Heart left ventricle (tissue), 16 donors: ENCODE measurements around the gene TFAP2D. TPM values are rescaled to one million over a fixed set of nuclear protein-coding genes. Genes with fewer than 3 reads are reported as not detected.
A peak's percentile ranks its signal among the peaks of the same experiment; 100 is the strongest.

Experiments used
- ATAC-seq, 4 donors: fragments of 200-7000 bp; cut with Tn5 transposase; one replicate each; pipeline ENCODE4 v1.9.1; 2020 to 2022; ENCODE audit warnings: moderate library complexity in 4 of 4, mild to moderate bottlenecking in 3 of 4, moderate number of reproducible peaks in 1 of 4
- DNase-seq, 5 donors: peaks; one replicate each; pipeline ENCODE4 v3.0.0-alpha.2; 2020
- H3K27ac ChIP-seq, 12 donors: fragments of 200-600 bp; sonication (generic) in 4 of 12; one replicate each; pipeline versions ENCODE4 v1.5.0 to v1.8.0; 2016 to 2022; ENCODE audit warnings: mild to moderate bottlenecking in 2 of 12
- H3K27me3 ChIP-seq, 9 donors: fragments of 200-600 bp; sonication (generic) in 2 of 9; one replicate each; pipeline versions ENCODE4 v1.5.1 to v1.8.0; 2016 to 2022; ENCODE audit warnings: mild to moderate bottlenecking in 3 of 9
- H3K36me3 ChIP-seq, 9 donors: fragments of 200-600 bp; sonication (generic) in 2 of 9; one replicate each; pipeline versions ENCODE4 v1.5.0 to v1.8.0; 2018 to 2022; ENCODE audit warnings: mild to moderate bottlenecking in 2 of 9
- H3K4me1 ChIP-seq, 12 donors: fragments of 200-600 bp; sonication (generic) in 4 of 12; one replicate each; pipeline versions ENCODE4 v1.5.0 to v1.8.0; 2016 to 2022; ENCODE audit warnings: mild to moderate bottlenecking in 3 of 12
- H3K4me3 ChIP-seq, 12 donors: fragments of 200-600 bp; sonication (generic) in 4 of 12; one replicate each; pipeline versions ENCODE4 v1.5.0 to v1.8.0; 2017 to 2022; ENCODE audit warnings: mild to moderate bottlenecking in 9 of 12, moderate library complexity in 4 of 12
- H3K9me3 ChIP-seq, 12 donors: fragments of 200-600 bp; sonication (generic) in 4 of 12; one replicate each; pipeline versions ENCODE4 v1.5.0 to v1.8.0; 2016 to 2022; ENCODE audit warnings: mild to moderate bottlenecking in 1 of 12
- POLR2A ChIP-seq, 2 donors: fragments of 450-650 bp; IDR thresholded peaks; one replicate each; pipeline ENCODE4 v1.6.1; 2017; ENCODE audit warnings: antibody characterized with exemption in 2 of 2, mild to moderate bottlenecking in 2 of 2, moderate library complexity in 2 of 2
- WGBS, 4 donors: extraction: QIAGEN DNeasy Blood & Tissue Kit in 2 of 4; methylation state at CpG; one replicate each; pipeline versions ENCODE4 v1.1.5 to v1.1.7; 2013 to 2018; 5-methylcytosine and 5-hydroxymethylcytosine counted together
- intact Hi-C, 10 donors: fragments of 100-400 bp; cut with DNase I; formaldehyde crosslinking; loops; one replicate each; pipeline versions ENCODE4 v1.11.1 to v1.14.2; 2022
- polyA plus RNA-seq, 2 donors: library from polyadenylated mRNA; stranded (reverse); fragments of 200-250 nt; gene quantifications; one replicate each; pipeline ENCODE4 v1.2.3, GENCODE V29; 2013
- total RNA-seq, 9 donors: library from RNA; depleted of rRNA in 2 of 9; stranded (reverse); fragments of >200 nt in 2 of 9; fragmentation: NEBNext Ultra II Directional in 3 of 9; extraction: Animal tissue kit (Norgen Biotek cat#: 25700) in 3 of 9; gene quantifications; one replicate each; pipeline versions ENCODE4 v1.1.0 to v1.2.4, GENCODE V29; 2016 to 2023
- TF ChIP-seq, protein P1 (sequence below), 12 donors: fragments of 200-600 bp; sonication (generic) in 4 of 12; IDR thresholded peaks; one replicate each; pipeline versions ENCODE4 v1.5.0 to v1.8.0; 2018 to 2022; ENCODE audit warnings: antibody characterized with exemption in 12 of 12, mild to moderate bottlenecking in 5 of 12
- donor health status: ischemic (EF 13 %, LVEDD 7.1; RV severe dilation, severe dysfunction).
- donor health status: healthy with polysubstance abuse.
- donor health status: DM: no; HTN: yes; CAD: no.
- donor health status: DM: no; HTN: no; CAD: no.
- donor health status: ischemic (EF 25% LVEDD 6.9; RV normal size, moderate dysfunction).
- donor health status: ischemic (EF 25% LVEDD 5.7; RV mildly dilated, moderate dysfunction).
- donor health status: healthy.
- donor health status: DM: yes; HTN: yes; CAD: no.
- donor health status: ischemic (EF 35%, LVEDD 5.7; RV mildly dilated, moderate dysfunction).
- donor health status: nonischemic (EF 11% LVEDD 7.7; RV severe dilation, severe dysfunction).
- donor health status: DM: yes; HTN: yes; CAD: no.
- donor health status: PGD.
- donor health status: ischemic (EF 29% LVEDD 5.4; RV normal size, mild dysfunction).
- donor health status: nonischemic (EF 23%, LVEDD 6.1; RV moderate dilation, normal function).

TFAP2D gene
- total and polyA plus RNA-seq, 11 donors = not detected

DNA sequence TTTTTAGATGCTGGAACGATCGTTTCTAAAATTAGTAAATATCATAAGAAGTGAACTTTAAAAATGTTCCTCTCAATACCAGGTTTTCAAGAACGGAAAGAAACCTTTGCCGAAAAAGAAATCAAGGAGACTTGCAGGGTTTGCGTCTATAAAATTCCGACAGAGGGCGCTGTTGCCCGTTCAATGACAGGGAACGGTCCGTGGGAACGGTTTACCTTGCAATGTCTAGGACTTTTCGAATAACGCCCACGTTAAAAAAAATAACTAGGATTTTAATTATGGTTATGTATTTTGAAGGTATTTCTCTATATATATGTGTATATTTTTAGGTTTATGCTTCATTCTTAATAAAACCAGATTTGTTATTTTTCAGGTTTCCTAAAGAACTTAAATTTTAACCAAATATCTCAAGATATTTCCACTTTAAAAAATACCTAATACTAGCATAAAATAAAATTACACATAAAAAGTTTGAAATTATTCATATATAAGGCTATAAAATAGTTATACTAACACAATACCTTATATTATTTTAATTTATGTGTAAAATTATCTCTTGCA, 102.9 kb downstream of the TFAP2D start:
- Histone ChIP-seq H3K27ac (no peak overlapping the region), H3K4me3 (peak overlapping the region in 9 of 12 donors; percentile 2 to 51 (median 36)), H3K36me3 (no peaks in the 10 kb centered on the region), H3K27me3 (peaks cover 11 to 85% (median 68%) of the 10 kb centered on the region in 9 donors), H3K4me1 (peaks cover 0 to 20% (median 1%) of the 10 kb centered on the region in 12 donors), H3K9me3 (no peaks in the 10 kb centered on the region)
- 1 to 2% (median 1%) methylated on average over 14 of the region's 14 CpGs for WGBS, 4 donors
- ATAC-seq (no peak), DNase-seq (peak in 4 of 5 donors; percentile 33 to 62 (median 44))
- no peak for TF ChIP-seq POLR2A (IDR thresholded peaks at IDR 0.05)
- TF ChIP-seq, protein P1, sequence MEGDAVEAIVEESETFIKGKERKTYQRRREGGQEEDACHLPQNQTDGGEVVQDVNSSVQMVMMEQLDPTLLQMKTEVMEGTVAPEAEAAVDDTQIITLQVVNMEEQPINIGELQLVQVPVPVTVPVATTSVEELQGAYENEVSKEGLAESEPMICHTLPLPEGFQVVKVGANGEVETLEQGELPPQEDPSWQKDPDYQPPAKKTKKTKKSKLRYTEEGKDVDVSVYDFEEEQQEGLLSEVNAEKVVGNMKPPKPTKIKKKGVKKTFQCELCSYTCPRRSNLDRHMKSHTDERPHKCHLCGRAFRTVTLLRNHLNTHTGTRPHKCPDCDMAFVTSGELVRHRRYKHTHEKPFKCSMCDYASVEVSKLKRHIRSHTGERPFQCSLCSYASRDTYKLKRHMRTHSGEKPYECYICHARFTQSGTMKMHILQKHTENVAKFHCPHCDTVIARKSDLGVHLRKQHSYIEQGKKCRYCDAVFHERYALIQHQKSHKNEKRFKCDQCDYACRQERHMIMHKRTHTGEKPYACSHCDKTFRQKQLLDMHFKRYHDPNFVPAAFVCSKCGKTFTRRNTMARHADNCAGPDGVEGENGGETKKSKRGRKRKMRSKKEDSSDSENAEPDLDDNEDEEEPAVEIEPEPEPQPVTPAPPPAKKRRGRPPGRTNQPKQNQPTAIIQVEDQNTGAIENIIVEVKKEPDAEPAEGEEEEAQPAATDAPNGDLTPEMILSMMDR (IDR thresholded peaks at IDR 0.05) = peak; percentile 70 to 89 (median 79)
- intact Hi-C loops = loop anchor here (2.0 to 10.0 kb wide), 7 partner anchors 1141 to 1209 kb away; no protein-coding TSS in a partner anchor

DNA sequence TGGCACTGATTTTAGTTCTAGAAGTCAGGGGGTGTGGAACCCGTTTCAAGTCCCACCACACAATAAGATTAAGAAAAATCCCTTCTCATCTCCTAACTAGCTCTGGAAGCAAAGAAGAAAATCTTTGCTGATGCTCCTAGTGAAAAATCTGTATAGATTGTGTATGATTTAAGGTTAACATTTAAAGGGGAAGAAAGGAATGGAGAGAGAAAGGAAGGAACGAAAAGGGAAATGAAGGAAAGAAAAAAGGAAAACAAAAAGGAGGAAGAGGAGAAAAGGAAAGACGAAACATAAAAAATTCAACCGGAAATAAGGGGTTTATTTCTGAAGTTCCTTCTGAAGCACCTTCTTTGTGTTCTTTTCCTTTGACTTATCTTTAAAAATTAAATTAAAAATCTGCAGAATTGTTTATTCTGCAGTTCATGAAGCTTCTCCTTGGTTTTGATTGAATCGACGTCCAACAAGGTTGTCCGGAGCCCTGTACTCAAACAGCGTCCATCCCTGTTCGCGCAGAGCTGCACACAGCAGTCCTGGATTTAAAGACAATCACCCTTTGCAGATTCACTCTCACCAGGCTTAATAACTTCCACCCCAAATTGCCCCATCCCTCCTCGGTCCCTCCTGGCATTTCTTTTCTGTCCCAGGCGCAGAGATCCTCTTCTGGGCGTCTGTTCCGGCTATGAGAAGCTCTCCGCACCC, 103.8 kb downstream of the TFAP2D start:
- H3K27me3 ChIP-seq = peaks cover 13 to 91% (median 76%) of the 10 kb centered on the region in 9 donors
- no peak overlapping the region for H3K27ac ChIP-seq
- 5 to 10% (median 7%) methylated on average over 15 of the region's 15 CpGs for WGBS, 4 donors
- DNase-seq = no peak
- TF ChIP-seq, protein P1 (IDR thresholded peaks at IDR 0.05) = no peak
- no peak for TF ChIP-seq POLR2A (IDR thresholded peaks at IDR 0.05)
- intact Hi-C loops = loop anchor here (2.0 to 10.0 kb wide), 7 partner anchors 1140 to 1208 kb away; no protein-coding TSS in a partner anchor
- H3K9me3 ChIP-seq = no peaks in the 10 kb centered on the region
- H3K36me3 ChIP-seq = no peaks in the 10 kb centered on the region
- peaks cover 0 to 20% (median 1%) of the 10 kb centered on the region in 12 donors for H3K4me1 ChIP-seq
- ATAC-seq = no peak
- H3K4me3 ChIP-seq = no peak overlapping the region

DNA sequence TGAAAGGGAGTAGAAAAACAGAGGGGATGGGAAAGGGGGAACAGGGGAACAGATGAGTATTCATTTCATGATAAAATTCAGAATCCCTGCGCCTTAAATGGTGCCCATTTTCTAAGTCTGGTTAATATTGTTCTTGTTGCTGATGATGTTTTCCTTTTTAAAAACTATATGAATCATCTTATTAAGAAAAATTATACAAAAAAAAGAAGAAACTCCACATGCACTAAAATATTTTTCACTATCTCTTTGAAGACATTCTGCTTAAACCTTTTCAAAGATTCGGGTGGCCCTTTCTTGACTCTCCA, 104.3 kb downstream of the TFAP2D start:
- DNase-seq (no peak), ATAC-seq (no peak)
- 8 to 19% (median 14%) methylated on average over 2 of the region's 2 CpGs for WGBS, 4 donors
- no peak overlapping the region for H3K27ac ChIP-seq
- TF ChIP-seq, protein P1 (IDR thresholded peaks at IDR 0.05) = no peak
- no peak for TF ChIP-seq POLR2A (IDR thresholded peaks at IDR 0.05)
- no peaks in the 10 kb centered on the region for H3K9me3 ChIP-seq
- intact Hi-C loops = loop anchor here (2.0 to 10.0 kb wide), 7 partner anchors 1140 to 1207 kb away; no protein-coding TSS in a partner anchor
- H3K36me3 ChIP-seq = no peaks in the 10 kb centered on the region
- H3K4me3 ChIP-seq = no peak overlapping the region
- peaks cover 13 to 96% (median 81%) of the 10 kb centered on the region in 9 donors for H3K27me3 ChIP-seq
- peaks cover 0 to 20% (median 1%) of the 10 kb centered on the region in 12 donors for H3K4me1 ChIP-seq

DNA sequence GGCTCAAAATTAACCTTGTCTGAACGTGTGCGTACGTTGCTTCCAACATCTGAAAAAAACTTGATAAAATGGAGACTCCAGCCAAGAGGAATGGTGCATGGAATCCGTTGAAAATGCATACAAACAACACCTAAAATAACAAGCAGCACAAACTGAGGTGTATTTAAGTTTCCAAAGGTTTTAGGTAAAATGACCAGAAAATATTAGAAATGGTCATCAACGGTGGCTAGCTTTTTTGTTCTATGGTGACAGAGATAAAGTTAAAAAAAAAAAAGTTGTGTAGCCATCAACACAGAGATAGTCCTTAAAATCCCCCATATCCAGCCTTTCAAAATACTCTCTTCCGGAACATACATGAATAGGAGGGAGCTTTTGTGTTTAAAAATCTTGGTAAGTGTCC, 104.7 kb downstream of the TFAP2D start:
- TF ChIP-seq, protein P1 (IDR thresholded peaks at IDR 0.05) = no peak
- no peak for TF ChIP-seq POLR2A (IDR thresholded peaks at IDR 0.05)
- Histone ChIP-seq H3K36me3 (no peaks in the 10 kb centered on the region), H3K27me3 (peaks cover 14 to 99% (median 83%) of the 10 kb centered on the region in 9 donors), H3K27ac (no peak overlapping the region), H3K4me1 (peaks cover 0 to 20% (median 1%) of the 10 kb centered on the region in 12 donors), H3K4me3 (no peak overlapping the region), H3K9me3 (no peaks in the 10 kb centered on the region)
- WGBS, 4 donors = 4 to 9% (median 6%) methylated on average over 6 of the region's 6 CpGs
- intact Hi-C loops = loop anchor here in 9 of 10 donors (5.0 to 10.0 kb wide), 5 partner anchors 1139 to 1207 kb away; no protein-coding TSS in a partner anchor
- no peak for ATAC-seq
- DNase-seq = no peak
